Hepatocyte (in vitro differentiated cells): ENCODE results near the gene TRPM3.

Source experiments
- CTCF ChIP-seq: fragments of 200-600 bp; sonication (generic); IDR thresholded peaks from 2 replicates; pipeline ENCODE4 v1.5.1; 2016; ENCODE audit warnings: antibody characterized with exemption, mild to moderate bottlenecking; ENCODE audit not compliant: poor library complexity
- EZH2 ChIP-seq: fragments of 200-600 bp; sonication (generic); IDR thresholded peaks from 2 replicates; pipeline ENCODE4 v1.6.1; 2016; ENCODE audit warnings: antibody characterized with exemption, mild to moderate bottlenecking, borderline replicate concordance
- EZH2phosphoT487 ChIP-seq: fragments of 200-600 bp; sonication (generic); IDR thresholded peaks from one replicate; pipeline ENCODE4 v1.6.1; 2018; ENCODE audit warnings: antibody characterized with exemption, mild to moderate bottlenecking, low read depth, moderate library complexity; ENCODE audit not compliant: unreplicated experiment, severe bottlenecking

DNA sequence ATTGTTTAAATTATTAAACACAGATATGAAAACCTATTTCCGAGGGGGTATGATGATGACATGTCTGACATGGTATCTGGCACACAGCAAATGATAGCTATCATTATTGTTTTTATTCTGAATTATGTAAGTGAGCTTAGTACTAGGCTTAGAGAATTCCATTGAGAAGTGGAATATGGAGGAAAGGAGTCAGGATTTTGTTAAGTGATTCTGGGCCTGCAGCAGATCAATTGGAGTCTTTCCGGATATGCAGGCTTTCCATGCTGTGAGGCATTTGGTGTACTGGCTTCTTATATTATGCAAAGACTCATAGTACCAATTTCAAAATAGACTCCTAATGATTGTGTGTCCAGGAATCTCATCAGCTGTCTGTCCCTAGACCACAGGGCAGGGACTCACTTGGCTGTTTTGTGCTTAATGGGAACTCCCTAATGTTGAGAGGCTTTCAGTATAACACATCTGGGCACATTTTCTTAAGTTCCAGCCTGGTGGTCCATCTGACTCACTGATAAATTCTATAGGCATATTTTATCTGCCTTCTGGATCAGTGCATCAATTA is 527.0 kb downstream of the TRPM3 start:
- TF ChIP-seq CTCF = no peak
- TF ChIP-seq EZH2 = no peak
- TF ChIP-seq EZH2phosphoT487 = no peak
